GM12892 (cell line): ENCODE data around the gene HOXA11.

Source experiments
- POLR2A ChIP-seq: IDR thresholded peaks from 2 replicates; pipeline ENCODE4 v1.6.1; 2011; ENCODE audit warnings: low read depth, low read length, control low read depth
- POLR2AphosphoS5 ChIP-seq: IDR thresholded peaks from 2 replicates; pipeline ENCODE4 v1.6.1; 2011; ENCODE audit warnings: low read depth, low read length, control low read depth
- TAF1 ChIP-seq: IDR thresholded peaks from 2 replicates; pipeline ENCODE4 v1.6.1; 2011; ENCODE audit warnings: low read depth, mild to moderate bottlenecking, control low read depth, low read length, borderline replicate concordance

DNA sequence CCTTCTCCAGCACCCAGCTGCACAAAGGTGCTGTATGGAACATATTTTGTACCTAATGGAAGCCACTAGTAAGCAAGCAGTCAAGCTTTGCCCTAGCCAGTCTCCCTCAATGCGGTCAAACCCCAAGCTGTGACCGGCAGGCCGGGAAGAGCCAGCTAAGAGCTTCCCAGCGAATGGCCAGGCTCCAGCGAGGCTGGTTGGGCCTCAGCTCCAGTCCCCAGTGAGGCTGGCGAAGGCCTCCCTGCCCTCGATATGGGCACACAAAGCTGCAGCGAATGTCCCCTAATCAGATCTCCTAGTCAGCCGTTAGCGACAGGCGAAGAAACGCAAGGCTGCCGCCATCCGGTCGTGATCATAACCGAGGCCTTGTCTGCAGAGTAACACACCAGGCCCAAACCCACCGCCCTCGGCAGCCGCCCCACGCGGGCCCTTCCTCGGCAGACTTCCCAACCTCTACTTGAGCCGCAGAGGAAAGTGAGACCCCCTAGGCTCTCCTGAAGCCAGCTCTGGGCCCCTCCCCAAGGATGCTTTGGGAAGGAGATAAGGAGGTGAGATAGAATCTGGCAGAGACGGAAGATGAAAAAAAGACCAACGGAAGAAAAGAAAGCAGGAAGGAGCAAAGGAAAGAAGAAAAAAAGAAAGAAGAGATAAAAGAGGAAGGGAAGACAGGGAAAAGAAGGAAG, 16.6 kb downstream of the HOXA11 start:
- TF ChIP-seq POLR2A (peak; percentile 17; the same call in 1 of the 2 replicates), TAF1 (no peak), POLR2AphosphoS5 (no peak)
